ENCODE measurements around the gene TDG.
"Not testable (repeated sequence)": the region's sequence is repeated elsewhere in the genome, so short reads cannot be mapped to it uniquely, and the experiment has no call there.

Gene TDG

DNA sequence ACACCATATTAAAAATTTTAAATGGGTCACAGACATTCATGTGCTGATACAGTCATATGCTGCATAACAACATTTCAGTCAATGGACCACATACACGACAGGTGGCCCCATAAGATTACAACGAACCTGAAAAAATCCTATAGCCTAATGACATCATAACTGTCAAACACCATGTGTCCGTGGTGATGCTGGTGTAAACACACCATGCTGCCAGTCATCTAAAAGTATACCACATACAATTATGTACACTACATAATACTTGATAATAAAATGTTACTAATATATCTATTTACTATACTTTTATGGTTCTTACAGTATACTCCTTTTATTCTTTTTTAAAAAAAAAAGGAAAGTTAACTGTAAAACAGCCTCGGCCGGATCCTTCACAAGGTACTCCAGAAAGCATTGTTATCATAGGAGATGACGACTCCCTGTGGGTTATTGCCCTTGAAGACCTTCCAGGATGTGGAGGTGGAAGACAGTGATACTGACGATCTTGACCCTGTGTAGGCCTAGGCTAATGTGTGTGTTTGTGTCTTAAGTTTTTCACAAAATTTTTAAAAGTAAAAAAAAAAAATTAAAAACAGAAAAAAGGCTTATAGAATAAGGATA lies 5.0 kb upstream of the TDG start:
- no peak for DNase-seq

DNA sequence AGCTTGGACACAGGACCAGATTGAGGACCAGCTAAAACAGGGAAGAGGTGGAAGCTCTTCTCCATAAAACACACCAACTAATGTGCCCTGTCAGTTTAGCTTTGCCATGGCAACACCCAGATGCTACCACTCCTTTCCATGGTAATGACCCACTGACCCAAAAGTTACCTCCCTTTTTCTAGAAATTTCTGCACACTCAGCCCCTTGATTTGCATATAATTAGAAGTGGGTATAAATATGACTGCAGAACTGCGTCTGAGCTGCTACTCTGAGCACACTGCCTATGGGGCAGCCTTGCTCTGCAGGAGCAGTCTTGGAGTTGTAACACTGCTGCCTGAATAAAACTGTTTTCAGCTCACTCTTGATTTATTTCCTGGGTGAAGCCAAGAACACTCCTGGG lies 3.2 kb upstream of the TDG start:
- DNase-seq, result no peak

DNA sequence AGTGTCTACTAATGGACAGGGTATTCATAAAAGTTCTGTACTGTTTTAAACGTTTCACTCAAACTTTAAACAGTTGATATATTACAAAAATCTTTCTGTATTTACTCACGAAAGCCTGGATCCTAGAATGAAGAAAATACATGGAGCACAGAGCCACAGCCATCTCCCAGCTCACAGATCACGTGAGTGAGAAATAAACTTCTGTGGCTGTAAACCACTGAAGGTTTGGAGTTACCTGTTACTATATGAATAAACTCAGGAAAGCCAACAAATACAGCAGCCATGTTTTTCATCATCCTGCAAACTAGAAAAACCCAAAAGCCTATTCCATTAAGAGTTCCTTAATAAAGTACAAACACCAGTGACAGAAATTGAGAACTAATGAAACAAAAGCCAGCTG lies 867 bp upstream of the TDG start:
- no peak for DNase-seq

GRCh38 chr12:103965255-103965589 lies 450 bp upstream of the TDG start:
- no peak for DNase-seq

DNA sequence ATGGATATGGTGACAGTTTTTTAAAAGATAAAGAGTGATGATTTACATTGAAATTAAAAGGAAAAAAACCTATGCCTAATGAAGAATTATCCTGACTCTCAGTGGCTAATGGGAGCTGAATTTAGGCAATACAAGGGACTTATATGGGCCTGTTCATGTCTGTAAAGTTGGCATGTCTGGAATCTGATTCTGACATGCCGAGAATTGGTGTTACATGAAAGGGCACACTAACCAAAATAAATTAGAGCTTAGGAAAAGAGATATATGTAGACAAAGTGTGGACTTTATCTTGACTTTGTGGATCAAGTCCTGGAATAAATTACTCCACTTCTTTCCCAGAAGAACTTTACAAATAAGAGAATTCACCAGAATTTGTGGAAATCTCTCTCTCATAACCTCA lies 1.1 kb downstream of the TDG start:
- DNase-seq, result no peak

GRCh38 chr12:103969391-103969790 lies 3.7 kb downstream of the TDG start:
- DNase-seq, result no peak

DNA sequence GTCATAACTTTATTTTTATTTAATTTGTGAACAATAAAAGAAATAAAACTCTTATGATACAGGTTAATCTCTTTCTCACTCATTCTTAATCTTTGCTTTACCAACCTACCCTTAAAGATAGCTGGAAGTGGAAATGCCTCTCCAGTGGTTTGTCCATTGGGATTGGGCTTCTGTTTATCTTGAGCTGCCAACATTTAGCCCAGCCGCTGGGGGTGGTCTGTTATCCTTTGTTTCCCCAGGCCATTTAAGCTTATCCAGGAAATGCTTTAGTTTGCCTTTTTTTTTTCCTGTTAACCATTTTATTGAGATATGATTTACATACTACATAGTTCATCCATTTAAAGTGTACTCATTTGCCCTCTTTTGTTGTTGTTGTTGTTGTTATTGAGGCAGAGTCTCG lies 8.2 kb downstream of the TDG start:
- no peak for DNase-seq

DNA sequence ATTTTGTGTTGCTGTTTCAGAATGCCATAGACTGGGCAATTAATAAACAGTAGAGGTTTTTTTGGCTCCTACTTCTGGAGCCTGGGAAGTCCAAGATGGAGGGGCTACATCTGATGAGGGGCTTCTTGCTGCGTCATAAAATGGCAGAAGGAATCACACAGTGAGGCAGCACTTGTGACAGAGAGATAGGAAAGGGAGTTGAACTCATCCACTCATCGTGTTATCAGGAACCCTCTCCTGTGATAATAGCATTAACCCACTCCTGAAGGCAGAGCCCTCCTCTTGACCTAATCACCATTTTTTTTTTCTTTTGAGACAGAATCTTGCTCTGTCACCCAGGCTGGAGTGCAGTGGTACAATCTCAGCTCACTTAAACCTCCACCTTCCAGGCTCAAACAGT lies 9.7 kb downstream of the TDG start:
- DNase-seq, result no peak

GRCh38 chr12:103978384-103978982 lies 12.8 kb downstream of the TDG start:
- DNase-seq, result no peak

DNA sequence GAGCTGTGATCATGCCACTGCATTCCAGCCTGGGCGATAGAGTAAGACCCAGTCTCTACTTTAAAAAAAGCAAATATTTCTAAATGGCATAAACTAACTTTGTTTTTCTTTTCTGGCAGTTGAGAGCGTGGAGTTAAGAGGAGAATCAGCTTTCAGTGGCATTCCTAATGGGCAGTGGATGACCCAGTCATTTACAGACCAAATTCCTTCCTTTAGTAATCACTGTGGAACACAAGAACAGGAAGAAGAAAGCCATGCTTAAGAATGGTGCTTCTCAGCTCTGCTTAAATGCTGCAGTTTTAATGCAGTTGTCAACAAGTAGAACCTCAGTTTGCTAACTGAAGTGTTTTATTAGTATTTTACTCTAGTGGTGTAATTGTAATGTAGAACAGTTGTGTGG lies 21.2 kb downstream of the TDG start:
- no peak for DNase-seq

- no peak for DNase-seq
Observed at GRCh38 chr12:103994235-103994634, 28.6 kb downstream of the TDG start.

GRCh38 chr12:103996595-103996994 lies 30.9 kb downstream of the TDG start:
- DNase-seq, result no peak

GRCh38 chr12:103997286-103997900 lies 31.7 kb downstream of the TDG start:
- DNase-seq, result no peak

DNA sequence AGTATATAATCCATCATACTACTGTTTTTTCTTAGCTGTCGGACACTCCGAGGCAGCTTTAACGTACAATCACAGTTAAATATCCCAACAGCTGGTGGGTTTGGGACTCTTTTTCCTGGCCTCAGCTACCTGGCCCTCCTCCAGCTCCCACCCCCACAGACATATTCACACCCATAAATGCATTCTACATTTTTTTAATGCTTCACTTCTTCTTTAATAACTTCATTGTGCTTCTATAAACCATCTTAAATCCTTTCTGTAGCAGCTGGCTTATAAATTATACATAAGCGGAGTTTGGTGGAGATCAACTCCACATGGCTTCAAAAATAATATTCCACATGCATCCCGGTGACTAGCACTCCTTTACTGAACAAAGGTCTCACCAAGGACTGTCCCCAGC lies 33.3 kb downstream of the TDG start:
- no peak for DNase-seq

GRCh38 chr12:104000807-104001434 lies 35.2 kb downstream of the TDG start:
- DNase-seq, result no peak

GRCh38 chr12:104002686-104003085 lies 37.0 kb downstream of the TDG start:
- no peak for DNase-seq

DNA sequence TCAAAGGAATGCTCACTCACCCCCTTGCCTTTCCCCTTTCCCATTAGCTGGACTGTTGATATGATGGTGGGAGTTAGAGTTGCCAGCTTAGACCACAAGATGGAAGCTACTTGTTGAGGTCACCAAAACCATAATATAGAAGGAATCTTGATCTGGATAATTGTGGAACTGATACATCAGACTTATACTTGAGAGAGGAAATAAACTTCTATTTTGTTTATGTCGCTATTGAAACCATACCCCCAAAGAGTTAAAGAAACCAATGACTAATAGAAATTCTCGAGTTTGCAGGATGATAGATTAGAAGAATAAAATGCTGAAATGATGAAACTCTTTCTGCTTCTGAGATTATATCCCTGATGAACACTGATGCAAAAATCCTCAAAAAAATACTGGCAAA lies 37.9 kb downstream of the TDG start:
- DNase-seq, result no peak

DNA sequence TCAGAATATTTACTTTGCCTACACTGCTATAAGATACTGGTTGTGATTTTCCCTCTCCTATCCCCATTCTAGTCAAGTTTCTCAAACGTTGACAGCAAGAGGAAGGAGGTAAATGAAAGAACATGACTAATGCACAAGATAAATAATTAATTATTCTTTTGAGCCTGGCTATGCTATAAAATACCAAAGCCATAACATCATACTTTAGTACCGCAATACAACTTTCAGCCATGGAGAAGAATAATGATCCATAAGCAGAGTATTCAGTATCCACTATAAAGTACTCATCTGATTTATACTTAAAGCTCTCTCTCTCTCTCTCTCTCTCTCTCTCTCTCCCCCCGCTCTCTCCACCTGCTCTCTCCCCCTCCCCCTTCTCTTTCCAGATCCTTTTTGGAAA lies 41.3 kb downstream of the TDG start:
- no peak for DNase-seq

DNA sequence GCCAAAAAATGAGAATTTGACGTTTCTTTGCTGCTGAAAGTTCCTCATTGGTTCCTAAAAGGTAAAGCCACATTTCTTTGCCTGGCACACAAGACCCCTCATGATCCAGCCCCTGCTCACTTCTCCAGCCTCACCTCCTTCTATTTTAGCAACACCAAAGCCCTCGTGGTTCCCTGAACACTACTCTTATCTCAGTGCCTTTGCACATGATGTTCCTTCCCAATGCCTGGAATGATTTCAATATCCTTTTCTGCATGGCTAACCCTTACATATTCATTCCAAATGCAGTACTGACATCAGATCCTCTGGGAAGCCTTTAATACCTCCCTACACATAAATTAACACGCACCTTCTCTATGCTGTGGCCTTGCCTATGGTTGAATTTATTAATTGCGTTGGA lies 44.4 kb downstream of the TDG start:
- DNase-seq, result no peak

DNA sequence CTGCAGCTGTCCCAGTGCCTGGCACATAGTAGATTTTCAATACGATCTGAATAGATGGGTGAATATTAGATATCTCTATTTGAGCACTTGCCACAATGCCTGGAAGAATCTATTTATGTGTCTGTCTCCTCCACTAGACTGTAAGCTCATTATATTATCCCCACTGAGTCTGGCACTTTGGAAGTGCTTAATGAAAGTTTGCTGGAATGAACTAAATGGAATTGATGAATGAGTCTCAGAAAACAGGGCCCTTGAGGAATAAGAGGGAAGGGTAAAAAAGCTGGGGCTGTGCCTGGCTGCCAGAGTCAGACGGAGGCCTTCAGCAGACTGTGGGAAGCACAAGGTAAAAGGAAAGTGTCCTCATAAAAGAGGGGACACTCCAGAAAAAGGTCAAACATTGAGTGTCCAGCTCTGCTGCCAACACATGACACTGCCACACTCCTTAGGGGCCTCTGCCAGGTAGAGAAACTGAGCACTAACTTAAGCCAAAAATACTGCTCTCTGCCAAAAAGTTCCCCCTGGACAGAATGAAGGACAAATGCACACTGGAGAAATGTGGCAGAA lies 45.0 kb downstream of the TDG start:
- DNase-seq, result no peak

- DNase-seq, result no peak
Observed at GRCh38 chr12:104011253-104011652, 45.6 kb downstream of the TDG start.

DNA sequence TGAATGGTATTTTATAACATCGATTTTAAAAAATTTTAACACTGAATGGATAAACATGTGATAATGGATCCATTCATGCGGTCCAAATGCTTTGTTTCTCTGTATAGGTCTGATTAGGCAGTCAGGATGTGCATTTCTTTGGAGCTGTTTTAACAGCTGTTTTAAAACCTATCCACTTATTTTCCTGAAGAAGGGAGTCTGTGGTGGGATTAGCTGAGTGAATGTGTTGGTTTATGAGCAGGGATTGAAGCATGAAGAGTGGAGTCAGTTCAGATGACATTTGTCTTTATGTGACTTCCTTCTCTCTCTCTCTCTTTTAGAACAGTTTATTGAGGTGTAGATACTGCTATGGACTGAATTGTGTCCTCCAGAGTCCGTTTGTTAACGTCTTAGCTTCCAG lies 46.7 kb downstream of the TDG start:
- DNase-seq, result no peak

DNA sequence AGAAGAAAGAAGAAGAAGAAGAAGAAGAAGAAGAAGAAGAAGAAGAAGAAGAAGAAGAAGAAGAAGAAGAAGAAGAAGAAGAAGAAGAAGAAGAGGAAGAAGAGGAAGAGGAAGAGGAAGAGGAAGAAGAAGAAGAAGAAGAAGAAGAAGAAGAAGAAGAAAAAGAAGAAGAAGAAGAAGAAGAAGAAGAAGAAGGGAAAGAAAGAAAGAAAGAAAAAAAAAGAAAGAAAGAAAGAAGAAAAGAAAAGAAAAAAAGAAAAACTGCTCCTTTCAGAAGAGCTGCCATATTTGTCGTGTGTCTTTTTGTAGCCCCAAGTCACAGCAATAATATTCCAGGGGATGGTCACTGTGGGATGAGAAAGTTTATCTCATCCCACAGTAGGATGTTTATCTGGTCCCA lies 56.2 kb downstream of the TDG start:
- not testable (repeated sequence) for DNase-seq

GRCh38 chr12:104022786-104023185 lies 57.1 kb downstream of the TDG start:
- DNase-seq, result no peak
